ENCODE results near the gene ADAMTS3.

GRCh38 chr4:72529148-72529822 is 39.7 kb downstream of the ADAMTS3 start:
- TF ChIP-seq CTCF (IDR thresholded peaks at IDR 0.05): no peak
- no peak for TF ChIP-seq POLR2A (IDR thresholded peaks at IDR 0.05)
